Measurements from ENCODE around the gene ARHGEF33. TPM values are rescaled to one million over a fixed set of nuclear protein-coding genes. Genes with fewer than 3 reads are reported as not detected.

The ARHGEF33 gene
- total RNA-seq, 1 donor = 0.72 TPM

DNA sequence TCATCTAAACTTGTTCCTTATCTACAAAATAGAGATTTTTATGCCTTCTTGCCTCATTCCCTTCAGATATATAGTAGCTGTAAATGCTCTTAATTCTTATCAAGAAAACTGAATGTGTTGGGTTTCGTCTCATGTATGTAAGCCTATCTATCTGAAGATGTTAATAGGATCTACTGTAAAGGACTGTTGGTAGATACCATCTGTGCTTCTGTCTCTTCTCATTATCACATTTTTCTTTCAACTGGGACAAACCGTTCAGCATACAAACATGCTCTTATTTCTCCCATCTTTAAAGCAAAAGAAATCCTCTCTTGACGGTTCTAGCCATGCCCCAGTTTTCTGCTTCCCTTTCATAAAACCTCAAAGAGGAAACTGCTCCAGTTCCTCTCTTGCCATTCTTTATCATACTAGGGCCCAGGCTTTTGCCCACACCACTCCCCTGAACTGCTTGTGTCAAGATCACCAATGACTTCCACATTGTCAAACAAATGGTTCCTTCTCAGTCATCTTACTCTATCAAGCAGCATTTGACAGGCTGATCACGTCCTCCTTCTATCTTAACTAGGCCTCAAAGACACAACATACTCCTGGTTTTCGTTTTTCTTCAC, 88.7 kb downstream of the ARHGEF33 start:
- H3K79me2 ChIP-seq (ENCODE audit: insufficient read depth, low read length) = no peaks in the 10 kb centered on the region
- no peaks in the 10 kb centered on the region for H4K20me1 ChIP-seq (ENCODE audit: insufficient read depth, low read length)
- no peak overlapping the region for H3K4me2 ChIP-seq (ENCODE audit: insufficient read depth, low read length)
- H2AFZ ChIP-seq (ENCODE audit: low read length) = no peak overlapping the region
- H3K9me3 ChIP-seq (ENCODE audit: low read depth, low read length) = no peaks in the 10 kb centered on the region
- TF ChIP-seq, protein P1, sequence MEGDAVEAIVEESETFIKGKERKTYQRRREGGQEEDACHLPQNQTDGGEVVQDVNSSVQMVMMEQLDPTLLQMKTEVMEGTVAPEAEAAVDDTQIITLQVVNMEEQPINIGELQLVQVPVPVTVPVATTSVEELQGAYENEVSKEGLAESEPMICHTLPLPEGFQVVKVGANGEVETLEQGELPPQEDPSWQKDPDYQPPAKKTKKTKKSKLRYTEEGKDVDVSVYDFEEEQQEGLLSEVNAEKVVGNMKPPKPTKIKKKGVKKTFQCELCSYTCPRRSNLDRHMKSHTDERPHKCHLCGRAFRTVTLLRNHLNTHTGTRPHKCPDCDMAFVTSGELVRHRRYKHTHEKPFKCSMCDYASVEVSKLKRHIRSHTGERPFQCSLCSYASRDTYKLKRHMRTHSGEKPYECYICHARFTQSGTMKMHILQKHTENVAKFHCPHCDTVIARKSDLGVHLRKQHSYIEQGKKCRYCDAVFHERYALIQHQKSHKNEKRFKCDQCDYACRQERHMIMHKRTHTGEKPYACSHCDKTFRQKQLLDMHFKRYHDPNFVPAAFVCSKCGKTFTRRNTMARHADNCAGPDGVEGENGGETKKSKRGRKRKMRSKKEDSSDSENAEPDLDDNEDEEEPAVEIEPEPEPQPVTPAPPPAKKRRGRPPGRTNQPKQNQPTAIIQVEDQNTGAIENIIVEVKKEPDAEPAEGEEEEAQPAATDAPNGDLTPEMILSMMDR (IDR thresholded peaks at IDR 0.05; ENCODE audit: extremely low read depth, low read depth, low read length) = no peak
- DNase-seq (ENCODE audit: insufficient read length, low spot score, missing footprints) = no peak
- H3K27ac ChIP-seq (ENCODE audit: low read depth, low read length) = no peak overlapping the region
- peaks cover 5% of the 10 kb centered on the region for H3K36me3 ChIP-seq (ENCODE audit: insufficient read depth, low read length)
- H3K4me3 ChIP-seq (ENCODE audit: insufficient read depth, low read length) = no peak overlapping the region
- H3K27me3 ChIP-seq (ENCODE audit: insufficient read depth, low read length) = no peaks in the 10 kb centered on the region
- no peaks in the 10 kb centered on the region for H3K4me1 ChIP-seq (ENCODE audit: insufficient read depth, low read length)

DNA sequence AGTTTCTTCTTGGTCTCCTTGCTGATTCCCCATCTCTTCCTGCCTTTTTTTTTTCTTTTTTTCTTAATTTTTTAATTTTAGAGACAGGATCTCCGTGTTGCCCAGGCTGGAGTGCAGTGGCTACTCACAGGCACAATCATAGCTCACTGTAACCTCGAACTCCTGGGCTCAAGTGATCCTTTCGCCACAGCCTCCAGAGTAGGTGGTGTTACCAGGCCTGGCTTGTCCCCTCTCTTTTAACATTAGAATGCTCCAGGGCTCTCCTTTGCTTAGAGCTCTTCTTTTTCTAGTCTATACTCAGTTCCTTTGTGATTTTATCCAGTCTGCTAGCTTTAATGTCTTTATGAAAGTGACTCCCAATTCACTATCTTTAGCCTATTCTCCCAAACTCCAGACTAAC, 89.2 kb downstream of the ARHGEF33 start:
- Histone ChIP-seq H3K4me1 (ENCODE audit: insufficient read depth, low read length) (no peaks in the 10 kb centered on the region), H3K4me2 (ENCODE audit: insufficient read depth, low read length) (no peak overlapping the region), H3K36me3 (ENCODE audit: insufficient read depth, low read length) (peaks cover 10% of the 10 kb centered on the region), H3K9me3 (ENCODE audit: low read depth, low read length) (no peaks in the 10 kb centered on the region), H3K27ac (ENCODE audit: low read depth, low read length) (no peak overlapping the region), H3K79me2 (ENCODE audit: insufficient read depth, low read length) (no peaks in the 10 kb centered on the region), H3K4me3 (ENCODE audit: insufficient read depth, low read length) (no peak overlapping the region), H3K27me3 (ENCODE audit: insufficient read depth, low read length) (no peaks in the 10 kb centered on the region), H2AFZ (ENCODE audit: low read length) (no peak overlapping the region), H4K20me1 (ENCODE audit: insufficient read depth, low read length) (no peaks in the 10 kb centered on the region)
- TF ChIP-seq, protein P1 (IDR thresholded peaks at IDR 0.05; ENCODE audit: extremely low read depth, low read depth, low read length) = no peak
- no peak for DNase-seq (ENCODE audit: insufficient read length, low spot score, missing footprints)

DNA sequence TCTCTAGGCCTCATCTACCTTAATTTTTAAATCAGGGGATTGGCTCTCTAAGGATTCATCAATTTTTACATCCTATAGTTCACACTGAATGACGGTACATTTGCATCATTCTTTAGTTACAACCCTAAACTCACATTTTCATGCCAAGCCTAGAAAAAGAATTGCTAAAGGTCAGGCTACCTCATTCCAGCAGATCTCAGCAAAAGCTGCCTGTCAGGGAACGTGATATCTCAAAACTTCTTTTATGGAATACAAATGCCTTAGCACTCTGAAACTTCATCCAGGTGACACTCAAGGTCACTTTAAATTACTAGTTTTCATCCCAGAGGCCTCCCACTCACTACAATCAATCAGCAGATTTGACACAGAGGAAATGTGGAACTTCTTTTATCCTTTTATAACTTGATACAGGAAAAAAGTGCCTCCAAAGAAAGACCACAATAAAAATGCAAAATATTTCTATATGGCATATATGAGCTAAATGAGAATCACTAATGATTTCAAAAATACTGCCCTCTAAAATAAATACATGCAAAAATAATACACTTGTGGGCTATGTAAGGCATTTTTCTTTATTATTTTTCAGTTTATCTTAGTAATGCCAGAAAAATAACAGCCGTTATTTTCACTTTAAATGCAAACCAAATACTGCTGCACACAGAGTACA, 91.5 kb downstream of the ARHGEF33 start:
- TF ChIP-seq, protein P1 (IDR thresholded peaks at IDR 0.05; ENCODE audit: extremely low read depth, low read depth, low read length) = no peak
- Histone ChIP-seq H2AFZ (ENCODE audit: low read length) (no peak overlapping the region), H3K79me2 (ENCODE audit: insufficient read depth, low read length) (no peaks in the 10 kb centered on the region), H3K27ac (ENCODE audit: low read depth, low read length) (no peak overlapping the region), H4K20me1 (ENCODE audit: insufficient read depth, low read length) (no peaks in the 10 kb centered on the region), H3K27me3 (ENCODE audit: insufficient read depth, low read length) (no peaks in the 10 kb centered on the region), H3K4me1 (ENCODE audit: insufficient read depth, low read length) (no peaks in the 10 kb centered on the region), H3K4me2 (ENCODE audit: insufficient read depth, low read length) (no peak overlapping the region), H3K36me3 (ENCODE audit: insufficient read depth, low read length) (peaks cover 22% of the 10 kb centered on the region), H3K4me3 (ENCODE audit: insufficient read depth, low read length) (no peak overlapping the region), H3K9me3 (ENCODE audit: low read depth, low read length) (no peaks in the 10 kb centered on the region)
- DNase-seq (ENCODE audit: insufficient read length, low spot score, missing footprints) = no peak

- TF ChIP-seq, protein P1 (IDR thresholded peaks at IDR 0.05; ENCODE audit: extremely low read depth, low read depth, low read length) = no peak
- Histone ChIP-seq H2AFZ (ENCODE audit: low read length) (no peak overlapping the region), H3K4me3 (ENCODE audit: insufficient read depth, low read length) (no peak overlapping the region), H4K20me1 (ENCODE audit: insufficient read depth, low read length) (no peaks in the 10 kb centered on the region), H3K27ac (ENCODE audit: low read depth, low read length) (no peak overlapping the region), H3K4me2 (ENCODE audit: insufficient read depth, low read length) (no peak overlapping the region), H3K4me1 (ENCODE audit: insufficient read depth, low read length) (no peaks in the 10 kb centered on the region), H3K36me3 (ENCODE audit: insufficient read depth, low read length) (peaks cover 26% of the 10 kb centered on the region), H3K27me3 (ENCODE audit: insufficient read depth, low read length) (no peaks in the 10 kb centered on the region), H3K79me2 (ENCODE audit: insufficient read depth, low read length) (no peaks in the 10 kb centered on the region), H3K9me3 (ENCODE audit: low read depth, low read length) (no peaks in the 10 kb centered on the region)
- no peak for DNase-seq (ENCODE audit: insufficient read length, low spot score, missing footprints)
These were observed 92.1 kb downstream of the ARHGEF33 start for GRCh38 chr2:38981670-38982357.

Measured in osteoblast (primary cell).